SK-N-MC (cell line): ENCODE measurements around the gene RAC2.

ENCODE experiments used
- EZH2 ChIP-seq: fragments of 200-600 bp; sonication (generic); IDR thresholded peaks from one replicate; pipeline ENCODE4 v1.6.1; 2017; ENCODE audit warnings: antibody characterized with exemption
- FOXP2 ChIP-seq: optimal IDR thresholded peaks from 2 replicates; pipeline ENCODE3; 2011; ENCODE audit warnings: mild to moderate bottlenecking, moderate library complexity; ENCODE audit not compliant: insufficient read depth; ENCODE audit errors: extremely low read length, control extremely low read depth
- POLR2AphosphoS5 ChIP-seq: IDR thresholded peaks from 2 replicates; pipeline ENCODE4 v1.6.1; 2012; ENCODE audit warnings: mild to moderate bottlenecking, low read depth, low read length, borderline replicate concordance

DNA sequence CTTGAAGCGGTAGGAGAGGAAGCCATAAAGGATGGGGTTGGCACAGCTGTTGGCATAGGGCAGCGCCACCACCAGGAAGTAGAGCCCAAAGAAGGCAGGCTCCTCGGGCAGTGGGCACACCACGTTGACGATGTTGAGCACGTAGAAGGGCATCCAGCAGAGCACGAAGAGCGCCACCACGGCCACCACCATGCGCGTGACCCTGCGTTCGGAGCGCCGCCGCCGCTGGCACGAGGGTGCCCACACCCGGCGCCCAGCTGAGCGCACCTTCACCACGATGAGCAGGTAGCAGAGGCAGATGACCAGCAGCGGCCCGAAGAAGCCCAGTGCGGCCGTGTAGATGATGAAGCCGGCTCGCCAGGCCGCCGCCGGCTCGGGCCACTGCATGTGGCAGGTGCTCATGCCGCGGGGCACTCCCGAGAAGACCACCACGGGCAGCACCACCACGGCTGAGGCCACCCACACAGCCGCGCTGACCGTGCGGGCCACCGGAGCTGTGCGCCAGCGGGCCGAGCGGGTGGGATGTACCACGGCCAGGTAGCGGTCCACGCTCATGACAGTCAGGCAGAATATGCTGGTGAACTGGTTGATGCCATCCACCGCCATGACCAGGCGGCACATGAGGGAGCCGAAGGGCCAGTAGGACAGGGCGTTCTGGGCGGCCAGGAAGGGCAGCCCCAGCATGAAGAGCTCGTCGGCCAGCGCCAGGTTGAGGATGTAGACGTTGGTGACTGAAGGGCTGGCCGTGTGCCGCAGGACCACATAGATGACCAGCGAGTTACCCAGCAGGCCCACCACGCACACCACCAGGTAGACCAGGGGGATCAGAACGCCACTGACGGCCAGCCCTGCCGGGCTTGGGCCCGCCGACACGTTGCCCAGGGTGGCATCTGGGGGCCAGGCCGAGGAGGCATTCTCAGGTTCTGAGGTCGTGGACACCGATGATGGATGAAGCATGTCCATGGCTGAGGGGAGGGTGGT lies 36.9 kb downstream of the RAC2 start:
- TF ChIP-seq EZH2 (no peak), POLR2AphosphoS5 (no peak), FOXP2 (no peak)
